NCI-H1694 (cell line): Measurements from ENCODE around the gene STX17.
"Not testable (repeated sequence)": the region's sequence is repeated elsewhere in the genome, so short reads cannot be mapped to it uniquely, and the experiment has no call there.

Experiments used
- DNase-seq: peaks from one replicate; lab custom pipeline; 2025; lab: John Stamatoyannopoulos, UW

STX17 gene

DNA sequence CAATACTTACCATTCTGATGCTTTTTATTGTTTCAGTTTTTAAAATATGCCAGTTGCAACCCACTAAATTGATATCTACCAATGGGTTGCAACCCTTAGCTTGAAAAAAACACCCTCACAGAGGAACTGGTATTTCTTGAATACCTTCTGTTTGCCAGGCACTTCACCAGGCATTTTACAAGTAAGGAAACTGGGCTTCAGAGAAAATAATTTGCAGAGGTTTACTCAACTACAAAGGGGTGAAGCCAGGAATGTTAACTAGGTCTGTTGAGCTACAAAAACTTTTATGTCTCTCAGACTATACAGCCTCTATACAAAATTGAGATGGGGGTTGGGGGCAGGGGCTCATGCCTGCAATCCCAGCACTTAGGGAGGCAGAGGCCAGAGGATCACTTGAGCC is 65.0 kb downstream of the STX17 start:
- DNase-seq = no peak

- DNase-seq = no peak
These were observed 67.0 kb downstream of the STX17 start for GRCh38 chr9:99973455-99973854.

DNA sequence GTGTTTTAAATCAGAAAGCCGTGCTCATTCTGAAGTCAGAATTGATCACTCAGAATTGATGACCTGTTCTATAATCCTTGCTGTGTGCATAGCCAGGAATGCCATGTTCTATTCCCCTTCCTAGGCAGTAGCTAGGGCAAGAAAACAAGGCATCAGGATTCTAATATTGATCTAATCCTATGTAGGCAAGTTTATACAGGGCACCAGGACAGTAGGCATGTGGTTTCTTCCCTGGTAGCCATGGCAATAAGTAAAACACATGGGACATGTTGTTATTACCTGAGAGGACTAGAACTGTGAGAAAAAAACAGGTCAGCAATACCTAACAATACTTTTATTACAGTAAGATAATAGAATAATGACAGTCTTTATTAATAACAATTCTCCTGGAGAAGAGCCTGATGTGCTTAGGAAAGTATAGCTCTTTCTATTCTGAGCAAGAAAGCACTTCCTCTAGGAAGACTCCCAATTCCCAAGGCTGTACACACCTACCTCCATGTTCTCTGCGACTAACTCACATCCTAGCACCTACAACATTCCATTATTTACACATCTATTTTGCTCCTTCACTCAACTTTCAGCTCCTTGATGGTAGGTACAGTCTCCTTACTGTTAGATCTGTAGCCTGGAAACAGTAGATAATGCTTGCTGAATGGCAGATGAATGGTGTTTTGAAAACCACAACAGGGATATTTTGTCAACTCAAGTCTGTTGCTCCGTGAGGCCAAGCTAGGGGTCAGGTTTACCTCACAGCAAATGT is 70.8 kb downstream of the STX17 start:
- DNase-seq = no peak

- no peak for DNase-seq
These were observed 71.8 kb downstream of the STX17 start for GRCh38 chr9:99978221-99978620.

DNA sequence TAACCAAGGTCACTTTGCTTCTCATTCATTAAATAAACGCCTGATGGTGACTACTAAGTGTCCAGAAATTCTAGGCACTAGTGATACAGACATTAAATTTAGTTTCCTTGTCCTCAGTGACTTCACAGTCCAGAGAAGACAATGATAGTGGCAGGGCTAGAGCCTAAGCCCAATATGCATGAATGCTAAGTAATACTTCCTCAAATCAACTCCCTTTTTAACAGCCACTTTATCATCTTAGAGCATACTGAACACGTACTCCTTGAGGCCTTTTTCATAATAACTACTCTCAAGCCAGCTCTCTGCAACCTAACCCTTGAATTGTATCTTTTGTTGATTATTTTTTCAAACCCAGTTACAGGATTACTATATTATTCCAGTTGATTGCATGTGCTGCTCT is 74.1 kb downstream of the STX17 start:
- no peak for DNase-seq

GRCh38 chr9:99986642-99987041 is 80.2 kb downstream of the STX17 start:
- no peak for DNase-seq

- not testable (repeated sequence) for DNase-seq
These were observed 84.1 kb downstream of the STX17 start for GRCh38 chr9:99990508-99990907.

GRCh38 chr9:99998266-99998665 is 91.8 kb downstream of the STX17 start:
- no peak for DNase-seq

- no peak for DNase-seq
These were observed 92.4 kb downstream of the STX17 start for GRCh38 chr9:99998866-99999265.

- DNase-seq = no peak
These were observed 93.3 kb downstream of the STX17 start for GRCh38 chr9:99999797-100000196.

DNA sequence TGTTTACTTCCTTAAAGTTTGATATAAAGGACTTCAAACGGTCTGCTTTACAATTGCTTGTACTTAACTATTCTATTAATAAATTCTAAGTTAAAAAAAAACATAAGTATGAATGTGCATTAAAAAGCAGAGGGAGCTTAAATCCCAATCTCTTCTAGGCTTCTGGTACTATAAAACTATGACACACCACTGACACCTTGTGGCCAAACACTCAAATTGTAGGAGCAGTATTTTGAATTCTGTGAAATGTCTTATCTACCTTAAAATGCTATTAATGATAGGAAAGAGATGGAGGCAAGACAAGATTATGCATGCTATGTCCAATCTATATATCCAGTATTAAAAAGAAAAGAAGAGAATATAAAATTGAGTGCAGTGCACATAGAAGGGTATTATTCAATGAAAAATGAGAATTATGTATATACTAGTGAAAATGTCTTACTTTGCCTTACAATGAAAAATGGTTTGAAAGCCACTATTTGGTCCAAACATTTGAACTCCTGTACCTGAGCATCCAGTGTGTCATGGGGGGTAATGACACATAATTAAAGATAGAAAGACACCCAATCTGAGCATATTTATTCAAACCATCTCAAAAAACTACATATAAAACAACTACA is 104.7 kb downstream of the STX17 start:
- peak; percentile 49 for DNase-seq

- no peak for DNase-seq
These were observed 105.8 kb downstream of the STX17 start for GRCh38 chr9:100012279-100012678.

- no peak for DNase-seq
These were observed 107.1 kb downstream of the STX17 start for GRCh38 chr9:100013573-100013972.

DNA sequence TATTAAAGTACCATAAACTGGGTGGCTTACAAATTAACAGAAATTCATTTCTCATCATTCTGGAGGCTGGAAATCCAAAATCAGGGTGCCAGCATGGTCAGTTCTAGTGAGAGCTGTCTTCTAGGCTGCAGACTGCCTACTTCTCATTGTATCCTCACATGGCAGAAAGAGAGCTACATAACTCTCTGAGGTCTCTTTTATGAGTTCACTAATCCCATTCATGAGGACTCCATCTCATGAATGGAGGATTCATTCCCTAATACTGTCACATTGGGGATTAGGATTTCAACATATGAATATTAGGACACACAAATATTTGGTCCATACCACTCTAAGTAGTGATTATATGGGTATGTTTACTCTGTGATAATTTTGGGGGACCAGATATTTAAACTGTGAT is 108.4 kb downstream of the STX17 start:
- no peak for DNase-seq

GRCh38 chr9:100019541-100019940 is 113.1 kb downstream of the STX17 start:
- DNase-seq = no peak
